Spinal cord (tissue), 10 donors: Measurements from ENCODE around the gene FLAD1. TPM values are rescaled to one million over a fixed set of nuclear protein-coding genes. Genes with fewer than 3 reads are reported as not detected.

Source experiments
- DNase-seq, 6 donors: peaks; one replicate each; pipeline versions ENCODE4 v3.0.0 to v3.0.0-alpha.2; 2013 to 2015; ENCODE audit warnings: low spot score in 6 of 6, low read depth in 4 of 6
- H3K27ac ChIP-seq: one replicate; pipeline ENCODE4 v1.5.1; 2013; ENCODE audit warnings: low read depth, low read length, control low read depth
- H3K27me3 ChIP-seq: one replicate; pipeline ENCODE4 v1.6.1; 2013; ENCODE audit warnings: low read length; ENCODE audit not compliant: control insufficient read depth, insufficient read depth
- H3K36me3 ChIP-seq: one replicate; pipeline ENCODE4 v1.6.1; 2013; ENCODE audit warnings: low read length; ENCODE audit not compliant: control insufficient read depth, insufficient read depth
- H3K4me1 ChIP-seq: one replicate; pipeline ENCODE4 v1.6.1; 2013; ENCODE audit warnings: low read length; ENCODE audit not compliant: control insufficient read depth, insufficient read depth
- H3K4me3 ChIP-seq: one replicate; pipeline ENCODE4 v1.5.1; 2013; ENCODE audit warnings: low read depth, low read length, control low read depth
- H3K9me3 ChIP-seq: one replicate; pipeline ENCODE4 v1.6.1; 2013; ENCODE audit warnings: low read length; ENCODE audit not compliant: control insufficient read depth, insufficient read depth
- WGBS: methylation state at CpG from one replicate; pipeline ENCODE4 v1.1.5; 2013; ENCODE audit warnings: missing lambda C conversion rate; ENCODE audit not compliant: insufficient coverage; 5-methylcytosine and 5-hydroxymethylcytosine counted together
- polyA plus RNA-seq, 2 donors: library from polyadenylated mRNA; unstranded; fragments of 120-200 nt; gene quantifications; one replicate each; pipeline ENCODE4 v1.2.1, GENCODE V29; 2013; ENCODE audit not compliant: insufficient read length in 2 of 2
- total RNA-seq, 2 donors: library from RNA; depleted of rRNA in 1 of 2; stranded (reverse); fragments of 120-200 nt in 1 of 2; fragments of >200 nt in 1 of 2; gene quantifications; one replicate each; pipeline versions ENCODE4 v1.2.3 to v1.2.4, GENCODE V29; 2013 to 2014
- donor health status: healthy.

FLAD1 gene
- total and polyA plus RNA-seq, 4 donors: 14.6 to 36.9 (median 32.7) TPM

DNA sequence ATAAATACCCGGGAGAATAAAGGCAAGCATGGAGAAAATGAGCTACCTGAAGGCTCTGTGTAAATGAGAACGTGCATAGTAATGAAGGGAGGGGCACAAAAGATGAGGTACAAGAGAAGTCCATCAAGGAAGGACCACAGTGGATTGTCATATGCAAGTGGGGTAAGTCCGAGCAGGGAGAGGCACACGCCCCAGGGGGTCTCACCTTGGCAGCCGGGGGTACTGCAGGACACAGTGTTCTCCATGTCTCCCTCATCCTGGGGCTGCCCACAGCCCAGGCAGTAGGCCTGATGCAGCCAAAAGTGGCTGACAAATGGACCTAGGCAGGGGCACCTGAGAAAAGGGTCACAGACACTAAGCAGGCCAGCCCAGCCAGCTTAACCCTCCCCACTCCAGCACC lies 40.5 kb downstream of the FLAD1 start:
- H3K4me1 ChIP-seq: no peaks in the 10 kb centered on the region
- no peak for DNase-seq
- no peaks in the 10 kb centered on the region for H3K9me3 ChIP-seq
- no peaks in the 10 kb centered on the region for H3K36me3 ChIP-seq
- H3K27me3 ChIP-seq: no peaks in the 10 kb centered on the region
- no peak overlapping the region for H3K27ac ChIP-seq
- 69% methylated on average over 4 of the region's 5 CpGs for WGBS
- H3K4me3 ChIP-seq: no peak overlapping the region

DNA sequence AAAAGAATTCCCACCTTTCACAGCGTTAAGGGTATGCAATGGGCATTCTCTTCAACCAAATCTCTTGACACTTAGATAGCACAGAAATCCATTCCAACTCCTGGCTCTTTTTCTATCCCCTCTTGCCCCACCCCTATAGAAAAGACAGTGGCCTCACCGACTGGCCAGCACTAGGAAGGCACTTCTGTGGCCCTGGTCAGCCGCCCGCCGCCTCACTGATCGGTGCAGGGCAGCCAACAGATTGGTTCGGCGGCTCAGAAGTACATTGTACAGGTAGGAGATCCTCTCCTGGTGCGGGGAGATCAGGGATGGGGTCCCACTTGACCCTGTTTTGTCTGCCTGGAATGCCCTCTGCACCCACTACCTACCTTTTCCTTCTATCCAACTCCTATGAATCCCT lies 41.2 kb downstream of the FLAD1 start:
- no peak overlapping the region for H3K27ac ChIP-seq
- H3K36me3 ChIP-seq: no peaks in the 10 kb centered on the region
- no peaks in the 10 kb centered on the region for H3K9me3 ChIP-seq
- no peaks in the 10 kb centered on the region for H3K27me3 ChIP-seq
- H3K4me3 ChIP-seq: no peak overlapping the region
- WGBS: 92% methylated on average over 6 of the region's 9 CpGs
- no peaks in the 10 kb centered on the region for H3K4me1 ChIP-seq
- no peak for DNase-seq

GRCh38 chr1:155026154-155026553 lies 43.0 kb downstream of the FLAD1 start:
- WGBS: 44% methylated on average over 9 of the region's 9 CpGs
- DNase-seq: no peak

GRCh38 chr1:155026588-155026987 lies 43.4 kb downstream of the FLAD1 start:
- Histone ChIP-seq H3K27ac (no peak overlapping the region), H3K4me3 (no peak overlapping the region)
- 85% methylated on average over 6 of the region's 6 CpGs for WGBS

More at GRCh38 chr1:155026154-155026553, 43.0 kb downstream of the FLAD1 start:
- H3K27me3 ChIP-seq: no peaks in the 10 kb centered on the region
- no peaks in the 10 kb centered on the region for H3K4me1 ChIP-seq
- no peak overlapping the region for H3K4me3 ChIP-seq
- no peaks in the 10 kb centered on the region for H3K9me3 ChIP-seq
- no peaks in the 10 kb centered on the region for H3K36me3 ChIP-seq
- no peak overlapping the region for H3K27ac ChIP-seq

GRCh38 chr1:155029513-155030242 lies 46.5 kb downstream of the FLAD1 start:
- 77% methylated on average over 15 of the region's 16 CpGs for WGBS
- H3K36me3 ChIP-seq: no peaks in the 10 kb centered on the region
- DNase-seq: no peak
- H3K27ac ChIP-seq: no peak overlapping the region
- H3K27me3 ChIP-seq: no peaks in the 10 kb centered on the region
- no peaks in the 10 kb centered on the region for H3K9me3 ChIP-seq
- no peaks in the 10 kb centered on the region for H3K4me1 ChIP-seq
- H3K4me3 ChIP-seq: no peak overlapping the region

More at GRCh38 chr1:155026588-155026987, 43.4 kb downstream of the FLAD1 start:
- no peak for DNase-seq
- Histone ChIP-seq H3K9me3 (no peaks in the 10 kb centered on the region), H3K36me3 (no peaks in the 10 kb centered on the region), H3K4me1 (no peaks in the 10 kb centered on the region), H3K27me3 (no peaks in the 10 kb centered on the region)

- DNase-seq: no peak
- 86% methylated on average over 13 of the region's 15 CpGs for WGBS
- no peaks in the 10 kb centered on the region for H3K9me3 ChIP-seq
- H3K27me3 ChIP-seq: no peaks in the 10 kb centered on the region
- no peak overlapping the region for H3K4me3 ChIP-seq
- H3K4me1 ChIP-seq: no peaks in the 10 kb centered on the region
- no peaks in the 10 kb centered on the region for H3K36me3 ChIP-seq
- no peak overlapping the region for H3K27ac ChIP-seq
Observed at GRCh38 chr1:155030243-155030795, 47.2 kb downstream of the FLAD1 start.

GRCh38 chr1:155030899-155031298 lies 47.8 kb downstream of the FLAD1 start:
- no peaks in the 10 kb centered on the region for H3K36me3 ChIP-seq
- DNase-seq: no peak
- WGBS: 89% methylated on average over 11 of the region's 11 CpGs
- no peak overlapping the region for H3K27ac ChIP-seq
- no peaks in the 10 kb centered on the region for H3K9me3 ChIP-seq
- no peaks in the 10 kb centered on the region for H3K27me3 ChIP-seq
- no peaks in the 10 kb centered on the region for H3K4me1 ChIP-seq
- H3K4me3 ChIP-seq: no peak overlapping the region

GRCh38 chr1:155032886-155033285 lies 49.7 kb downstream of the FLAD1 start:
- WGBS: 86% methylated on average over 12 of the region's 12 CpGs
- no peaks in the 10 kb centered on the region for H3K9me3 ChIP-seq
- no peaks in the 10 kb centered on the region for H3K4me1 ChIP-seq
- H3K36me3 ChIP-seq: no peaks in the 10 kb centered on the region
- no peak overlapping the region for H3K4me3 ChIP-seq
- no peak overlapping the region for H3K27ac ChIP-seq
- H3K27me3 ChIP-seq: no peaks in the 10 kb centered on the region
- no peak for DNase-seq

DNA sequence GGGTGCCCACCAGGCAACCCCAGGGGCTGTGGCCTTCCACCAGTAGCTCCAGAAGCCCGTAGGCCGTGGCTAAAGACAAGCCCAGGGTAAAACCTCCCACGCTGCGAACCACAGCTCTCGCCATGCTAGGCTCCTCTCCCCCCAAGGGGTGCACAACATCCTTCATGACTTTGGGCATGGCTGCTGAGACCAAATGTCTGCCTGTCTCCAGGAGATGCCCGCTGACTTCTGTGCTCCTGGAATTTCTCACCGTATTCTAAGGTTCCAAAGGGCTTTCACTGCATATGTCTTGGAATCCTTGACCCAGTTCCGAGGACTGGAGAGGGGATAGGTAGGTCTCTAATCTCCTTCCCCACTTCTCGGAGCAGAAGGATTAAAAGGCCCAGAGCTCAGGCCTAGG lies 50.4 kb downstream of the FLAD1 start, which contains the start of the genes DCST1 and DCST2:
DCST1 (plus strand) TSS at position 301 of the 400 bp plus-strand sequence. CDS start 213 bp downstream, outside the sequence.
DCST2 (minus strand) TSS at position 258 of the 400 bp plus-strand sequence; CDS start at position 178, 80 bp downstream.
- Histone ChIP-seq H3K9me3 (no peaks in the 10 kb centered on the region), H3K27me3 (no peaks in the 10 kb centered on the region), H3K36me3 (no peaks in the 10 kb centered on the region), H3K4me1 (no peaks in the 10 kb centered on the region), H3K27ac (no peak within 1 kb of the TSS), H3K4me3 (no peak within 1 kb of the TSS)
- WGBS: 91% methylated on average over 9 of the region's 9 CpGs
- no peak for DNase-seq
